Stimulated activated CD4-positive, alpha-beta T cell treated with anti-CD3 and anti-CD28 coated beads, TNF-alpha, amount 100 ng/mL, for 48 hours (primary cell): ENCODE data around the gene ACVR2B.

ENCODE experiments used
- DNase-seq, 3 donors: peaks; one replicate each; pipeline ENCODE4 v3.0.0-alpha.2; 2020; ENCODE audit warnings: low read depth in 3 of 3

ACVR2B gene

GRCh38 chr3:38532529-38532928, 78.8 kb downstream of the ACVR2B start:
- no peak for DNase-seq

- no peak for DNase-seq
Observed at GRCh38 chr3:38533285-38533976, 79.7 kb downstream of the ACVR2B start.

- DNase-seq = no peak
Observed at GRCh38 chr3:38534180-38534579, 80.5 kb downstream of the ACVR2B start.

- no peak for DNase-seq
Observed at GRCh38 chr3:38534604-38535003, 80.9 kb downstream of the ACVR2B start.

GRCh38 chr3:38536671-38537070, 83.0 kb downstream of the ACVR2B start:
- DNase-seq = no peak

- DNase-seq = no peak
Observed at GRCh38 chr3:38538773-38539353, 85.2 kb downstream of the ACVR2B start.

GRCh38 chr3:38541806-38542205, 88.1 kb downstream of the ACVR2B start:
- DNase-seq = no peak
